ENCODE results near the gene EMILIN1.

EMILIN1 gene

DNA sequence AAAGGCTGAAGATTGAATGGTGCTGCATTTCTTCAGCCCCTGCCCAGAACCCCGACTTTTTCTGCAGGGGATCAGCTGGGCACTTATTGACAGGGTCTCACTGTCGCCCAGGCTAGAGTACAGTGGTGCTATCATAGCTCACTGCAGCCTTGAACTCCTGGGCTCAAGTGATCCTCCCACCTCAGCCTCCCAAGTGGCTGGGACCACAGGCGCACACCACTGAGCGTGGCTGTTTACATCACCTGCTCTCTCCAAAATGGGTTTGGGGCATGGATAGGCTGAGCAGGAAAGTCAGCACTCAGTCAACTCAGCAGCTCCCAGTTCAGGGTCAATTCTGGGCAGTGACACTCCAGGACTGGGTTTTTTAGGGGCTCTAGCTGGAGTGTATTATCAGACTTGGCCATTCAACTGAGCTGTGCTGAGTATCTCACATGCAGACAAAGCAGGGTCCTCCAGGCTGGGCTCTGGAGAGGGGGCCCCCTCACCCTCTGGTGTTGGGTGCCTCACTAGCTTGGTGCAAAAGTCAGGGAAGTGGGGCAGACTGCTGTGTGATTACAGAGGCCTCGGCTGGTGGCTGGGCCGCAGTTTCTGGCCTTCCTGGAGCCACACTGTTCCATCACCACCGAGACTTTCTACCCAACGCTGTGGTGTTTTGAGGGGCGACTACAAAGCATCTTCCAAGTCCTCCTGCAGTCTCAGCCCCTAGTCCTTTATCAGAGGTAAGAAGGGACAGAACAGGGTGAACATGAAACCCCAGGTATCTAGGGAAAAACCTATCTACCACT is 49.7 kb downstream of the EMILIN1 start:
- no peak for DNase-seq

GRCh38 chr2:27128668-27129571 is 50.5 kb downstream of the EMILIN1 start:
- DNase-seq: no peak

DNA sequence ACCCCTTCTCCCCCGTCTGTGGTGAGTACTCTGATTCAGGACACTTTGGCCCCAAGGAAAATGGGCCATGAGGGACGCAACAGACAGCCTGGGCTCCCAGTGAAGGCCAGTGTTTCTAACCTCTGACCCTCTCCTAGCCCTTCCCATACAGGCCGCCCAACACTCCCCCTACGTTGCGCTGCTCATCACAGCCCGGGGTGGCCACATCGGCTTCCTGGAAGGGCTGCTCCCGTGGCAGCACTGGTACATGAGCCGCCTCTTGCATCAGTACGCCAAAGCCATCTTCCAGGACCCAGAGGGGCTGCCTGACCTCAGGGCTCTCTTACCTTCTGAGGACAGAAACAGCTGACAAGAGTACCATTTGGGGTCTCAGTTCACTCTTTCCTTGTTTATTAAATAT is 52.0 kb downstream of the EMILIN1 start:
- no peak for DNase-seq

- no peak for DNase-seq
Measured at GRCh38 chr2:27131429-27131828, 53.0 kb downstream of the EMILIN1 start.

- DNase-seq: no peak
Measured at GRCh38 chr2:27133195-27133875, 54.9 kb downstream of the EMILIN1 start.

DNA sequence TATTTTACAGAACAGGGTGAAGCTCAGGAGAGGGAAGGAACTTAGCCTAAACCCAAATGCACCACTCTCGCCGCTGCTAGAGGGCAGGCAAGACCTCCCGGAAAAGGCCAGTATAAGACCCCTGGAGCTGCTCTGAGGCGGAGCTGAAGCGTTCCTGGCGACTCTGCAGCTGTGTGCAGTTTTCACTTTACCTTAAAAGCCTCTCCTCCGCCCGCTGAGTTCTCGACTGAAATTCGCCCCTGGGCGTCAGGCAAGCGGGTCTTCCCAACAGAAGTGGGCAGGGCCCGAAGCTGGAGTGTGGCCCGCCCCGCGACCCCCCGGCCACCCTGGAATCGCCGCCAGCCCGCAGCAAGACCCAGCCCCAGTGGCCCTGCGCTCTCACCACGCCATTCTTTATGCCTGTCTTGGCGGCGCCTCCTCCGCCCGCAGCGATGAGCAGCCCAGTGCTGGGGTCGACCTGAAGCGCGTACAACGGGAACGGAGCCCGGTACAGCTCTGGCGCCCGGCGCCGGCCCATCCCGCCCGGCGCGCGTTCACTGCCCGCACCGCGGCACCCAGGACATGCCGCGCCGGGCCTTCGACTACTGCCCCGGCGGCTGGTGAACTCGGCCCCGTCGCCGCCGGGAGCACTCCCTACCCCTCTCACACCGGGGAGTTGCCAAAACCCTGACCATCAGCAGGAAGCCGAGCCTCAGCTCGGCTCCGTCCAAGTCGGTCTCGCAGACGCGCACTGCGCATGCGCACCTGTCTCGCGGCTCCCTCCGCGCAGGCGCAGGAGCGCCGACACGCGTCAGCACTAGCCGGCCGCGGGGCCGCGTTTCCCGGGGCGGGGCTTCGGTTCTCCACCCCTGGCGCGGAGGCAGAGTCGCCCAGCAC is 55.7 kb downstream of the EMILIN1 start, which contains the start of gene PREB:
Gene PREB (minus strand): TSS at position 732 of the 876 bp plus-strand sequence. CDS start 215 bp downstream, at position 517.
- DNase-seq: peak; percentile 93

DNA sequence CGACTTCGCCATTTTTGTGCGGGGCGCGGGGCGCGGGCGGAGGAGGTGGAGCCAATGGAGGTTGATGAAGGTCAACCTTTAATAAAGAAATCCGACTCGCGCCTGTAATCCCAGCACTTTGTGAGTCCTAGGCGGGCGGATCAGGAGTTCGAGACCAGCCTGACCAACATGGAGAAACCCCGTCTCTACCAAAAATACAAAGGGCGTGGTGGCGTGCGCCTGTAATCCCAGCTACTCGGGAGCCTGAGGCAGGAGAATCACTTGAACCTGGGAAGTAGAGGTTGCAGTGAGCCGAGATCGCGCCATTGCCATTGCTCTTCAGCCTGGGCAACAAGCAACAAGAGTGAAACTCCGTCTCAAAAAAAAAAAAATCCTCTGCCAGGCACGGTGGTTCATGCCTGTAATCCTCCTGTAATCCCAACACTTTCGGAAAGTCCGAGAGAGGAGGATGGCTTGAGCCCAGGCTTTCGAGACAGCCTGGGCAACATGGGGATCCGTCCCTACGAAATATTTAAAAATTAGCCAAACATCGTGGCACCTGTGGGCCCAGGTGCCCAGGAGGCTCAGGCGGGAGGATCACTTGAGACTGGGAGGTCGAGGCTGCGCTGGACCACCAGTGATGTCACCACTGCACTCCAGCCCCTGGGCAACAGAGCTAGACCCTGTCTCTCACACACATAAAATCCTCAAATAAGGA is 56.5 kb downstream of the EMILIN1 start:
- DNase-seq: no peak

DNA sequence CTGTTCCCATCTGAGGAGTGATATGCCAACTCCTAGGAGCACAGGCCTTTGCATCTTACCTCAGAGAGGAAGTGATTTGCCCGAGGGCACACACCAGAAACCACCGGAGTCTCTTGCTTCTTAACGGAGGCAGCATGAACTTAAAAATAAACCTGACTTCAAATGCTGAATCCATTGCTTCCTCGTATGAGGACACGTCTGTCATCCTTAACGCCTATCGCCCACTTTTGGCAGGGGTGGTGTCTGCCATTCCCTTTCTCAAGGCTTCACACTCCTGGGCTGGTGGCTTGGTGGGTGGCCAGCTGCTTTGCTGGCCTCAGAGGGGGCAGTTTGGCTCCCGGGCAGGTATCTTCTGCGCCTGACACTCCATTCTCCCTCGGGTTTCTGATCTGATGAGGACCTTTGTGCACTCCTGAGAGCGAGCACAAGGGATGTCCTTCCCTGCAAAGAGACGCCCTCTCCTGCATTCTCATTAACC is 57.1 kb downstream of the EMILIN1 start:
- DNase-seq: no peak

All from KG1 (cell line).